Epithelial cell of proximal tubule (primary cell): ENCODE results near the gene MOB3A. TPM values are rescaled to one million over a fixed set of nuclear protein-coding genes. Genes with fewer than 3 reads are reported as not detected.
"Not testable (repeated sequence)": the region's sequence is repeated elsewhere in the genome, so short reads cannot be mapped to it uniquely, and the experiment has no call there.

Experiments used
- DNase-seq: peaks from one replicate; pipeline ENCODE4 v3.0.0-alpha.2; 2011; ENCODE audit warnings: low read depth
- H3K4me3 ChIP-seq: 2 replicates; pipeline ENCODE4 v1.5.1; 2011; ENCODE audit warnings: low read depth, mild to moderate bottlenecking, low read length
- CTCF ChIP-seq: conservative IDR thresholded peaks from 2 replicates; pipeline ENCODE4 v1.5.1; 2012; ENCODE audit warnings: low read depth, mild to moderate bottlenecking, low read length
- total RNA-seq: library from RNA; depleted of rRNA; stranded (reverse); fragments of >200 nt; gene quantifications from 2 replicates; pipeline ENCODE4 v1.2.3, GENCODE V29; 2015

The MOB3A gene
- total RNA-seq, 1 donor from 2014 or later: 29.9 TPM

- TF ChIP-seq CTCF: no peak
- no peak overlapping the region for H3K4me3 ChIP-seq
- no peak for DNase-seq
Measured at GRCh38 chr19:2138061-2138728, 42.1 kb upstream of the MOB3A start.

GRCh38 chr19:2136796-2137195 lies 40.7 kb upstream of the MOB3A start:
- no peak overlapping the region for H3K4me3 ChIP-seq
- no peak for DNase-seq
- no peak for TF ChIP-seq CTCF

- no peak for DNase-seq
- TF ChIP-seq CTCF: no peak
- H3K4me3 ChIP-seq: no peak overlapping the region
Measured at GRCh38 chr19:2135474-2136402, 39.6 kb upstream of the MOB3A start.

- no peak for TF ChIP-seq CTCF
- no peak for DNase-seq
- H3K4me3 ChIP-seq: no peak overlapping the region
Measured at GRCh38 chr19:2132731-2133490, 36.8 kb upstream of the MOB3A start.

- TF ChIP-seq CTCF: no peak
- no peak overlapping the region for H3K4me3 ChIP-seq
- DNase-seq: no peak
Measured at GRCh38 chr19:2132191-2132590, 36.1 kb upstream of the MOB3A start.

- H3K4me3 ChIP-seq, DNase-seq: not testable (repeated sequence)
Measured at GRCh38 chr19:2131012-2131975, 35.2 kb upstream of the MOB3A start.
